Activated CD8-positive, alpha-beta memory T cell treated with anti-CD3 and anti-CD28 coated beads, Interleukin-2, amount 50 U/mL, for 24 hours (primary cell): ENCODE results near the gene NDUFS7.
A peak's percentile ranks its signal among the peaks of the same experiment; 100 is the strongest.

Experiments
- DNase-seq: peaks from one replicate; pipeline ENCODE4 v3.0.0-alpha.2; 2020; ENCODE audit errors: extremely low read depth

Gene NDUFS7

DNA sequence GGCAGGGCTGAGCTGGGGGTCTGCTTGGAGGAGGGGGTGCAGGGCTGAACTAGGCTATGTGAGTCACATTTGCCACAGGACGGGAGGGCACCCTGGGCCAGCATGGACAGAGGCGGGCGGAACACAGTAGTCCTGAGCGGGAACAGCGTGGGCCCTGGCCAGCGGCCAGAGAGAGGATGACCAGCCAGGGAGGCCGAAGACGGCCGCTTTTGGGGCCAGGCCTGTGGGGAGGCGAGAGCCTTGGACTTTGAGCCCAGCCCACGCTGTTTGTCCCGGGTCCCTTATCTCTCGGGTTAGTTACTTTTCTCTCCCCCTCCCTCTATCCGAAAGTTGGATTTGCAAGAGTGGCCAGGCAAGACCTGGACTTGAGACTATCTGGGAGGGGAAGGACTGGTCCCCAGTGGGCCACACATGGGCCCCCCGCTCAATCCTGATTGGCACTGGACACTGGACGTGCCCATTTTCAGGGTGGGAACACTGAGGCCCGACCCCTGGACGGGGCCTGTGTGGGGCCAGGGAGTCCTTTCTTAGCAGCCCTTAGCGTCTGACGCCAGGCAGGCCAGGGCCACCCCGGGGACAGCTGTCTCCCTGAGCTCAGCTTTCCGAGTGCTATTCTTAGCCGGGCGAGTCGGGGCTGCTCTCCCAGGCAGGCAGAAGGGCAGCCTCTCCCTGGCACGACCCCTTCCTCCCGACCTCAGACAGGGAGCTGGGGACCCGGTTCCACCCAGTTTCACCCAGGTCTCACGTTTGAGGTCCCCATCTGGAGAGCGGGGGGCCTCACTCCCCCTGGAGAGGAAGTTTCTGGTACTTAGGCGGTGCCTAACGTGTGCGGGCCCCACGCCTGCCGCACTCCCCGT is 16.8 kb downstream of the NDUFS7 start:
- DNase-seq: no peak

DNA sequence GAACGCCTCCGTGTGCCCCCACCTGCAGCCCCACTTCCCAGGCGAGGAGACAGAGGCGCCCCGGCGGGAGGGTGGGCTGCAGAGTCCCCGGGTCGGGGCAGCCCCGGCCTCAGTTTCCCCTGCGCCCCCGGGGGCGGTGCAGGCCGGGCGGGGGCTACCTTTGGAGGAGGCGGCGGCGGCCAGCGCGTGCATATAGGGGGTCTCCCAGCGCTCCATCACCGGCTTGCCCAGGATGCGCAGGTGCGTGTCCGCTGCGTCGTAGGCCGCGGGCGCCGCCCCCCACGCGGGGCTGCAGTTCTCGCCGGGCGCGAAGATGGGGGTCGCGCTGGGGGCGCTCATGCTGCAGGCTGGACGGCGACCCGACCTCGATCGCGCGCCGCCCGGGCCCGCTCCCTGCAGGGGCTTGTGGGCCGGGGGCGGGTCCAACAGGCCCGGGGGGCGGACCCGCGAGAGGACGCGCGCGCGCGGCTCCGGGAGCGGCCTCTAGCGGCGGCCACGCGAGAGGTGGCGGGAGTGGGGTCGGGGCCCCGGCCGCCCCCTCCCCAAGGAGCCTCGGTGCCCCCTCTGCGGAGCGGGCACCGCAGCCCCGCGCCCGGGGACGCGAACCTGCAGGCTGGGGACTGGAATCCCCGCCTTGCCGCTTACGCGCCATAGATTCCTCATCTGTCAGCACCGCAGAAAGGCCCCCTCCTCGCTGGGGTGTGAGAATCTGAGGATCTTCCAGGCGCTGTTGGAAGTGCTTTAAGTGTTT is 17.6 kb downstream of the NDUFS7 start, which contains the start of gene GAMT:
TSS of gene GAMT (minus strand) at position 405 of the 751 bp plus-strand sequence. CDS start at position 339, 66 bp downstream.
- DNase-seq: no peak

DNA sequence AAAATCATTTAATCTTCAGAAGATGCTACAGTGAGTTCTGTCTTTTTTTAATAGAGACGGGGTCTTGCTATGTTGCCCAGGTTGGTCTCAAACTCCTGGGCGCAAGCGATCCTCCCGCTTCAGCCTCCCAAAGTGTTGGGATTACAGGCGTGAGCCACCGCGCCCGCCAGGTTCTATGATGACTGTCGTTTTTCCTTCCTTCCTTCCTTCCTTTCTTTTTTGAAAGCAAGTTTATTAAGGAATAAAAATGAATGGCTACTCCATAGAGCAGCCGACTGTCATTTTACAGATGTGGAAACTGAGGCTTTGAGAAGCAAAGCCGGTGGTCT is 18.1 kb downstream of the NDUFS7 start:
- DNase-seq: no peak

DNA sequence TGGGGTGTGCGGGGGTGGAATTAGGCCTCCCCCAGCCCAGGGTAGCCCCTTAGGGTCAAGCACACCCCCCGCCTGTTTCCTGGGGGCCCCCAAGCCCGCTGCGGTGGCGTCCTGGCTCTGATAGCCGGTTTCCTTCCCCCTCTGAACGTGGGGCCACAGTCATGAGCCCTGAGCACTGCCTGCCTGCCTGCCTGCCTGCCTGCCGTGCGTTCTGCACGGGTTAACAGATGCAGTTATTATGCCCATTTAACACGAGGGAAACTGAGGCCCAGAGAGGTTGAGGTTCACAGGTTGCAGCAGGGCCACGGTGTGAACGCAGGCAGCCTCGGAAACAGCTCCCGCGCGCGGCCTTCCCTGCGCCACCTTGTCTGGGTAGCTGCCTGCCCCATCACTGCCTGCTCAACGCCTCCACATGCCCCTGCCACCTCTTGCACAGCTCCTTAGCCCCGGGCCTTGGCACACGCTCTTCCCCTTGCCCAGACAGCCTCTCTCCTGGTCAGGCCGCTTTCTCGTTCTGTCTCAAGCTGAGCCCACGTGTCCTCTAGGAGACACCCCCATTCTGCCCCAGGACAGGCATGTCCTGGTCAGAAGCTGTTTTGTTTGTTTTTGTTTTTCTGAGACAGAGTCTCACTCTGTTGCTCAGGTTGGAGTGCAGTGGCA is 18.8 kb downstream of the NDUFS7 start:
- no peak for DNase-seq

DNA sequence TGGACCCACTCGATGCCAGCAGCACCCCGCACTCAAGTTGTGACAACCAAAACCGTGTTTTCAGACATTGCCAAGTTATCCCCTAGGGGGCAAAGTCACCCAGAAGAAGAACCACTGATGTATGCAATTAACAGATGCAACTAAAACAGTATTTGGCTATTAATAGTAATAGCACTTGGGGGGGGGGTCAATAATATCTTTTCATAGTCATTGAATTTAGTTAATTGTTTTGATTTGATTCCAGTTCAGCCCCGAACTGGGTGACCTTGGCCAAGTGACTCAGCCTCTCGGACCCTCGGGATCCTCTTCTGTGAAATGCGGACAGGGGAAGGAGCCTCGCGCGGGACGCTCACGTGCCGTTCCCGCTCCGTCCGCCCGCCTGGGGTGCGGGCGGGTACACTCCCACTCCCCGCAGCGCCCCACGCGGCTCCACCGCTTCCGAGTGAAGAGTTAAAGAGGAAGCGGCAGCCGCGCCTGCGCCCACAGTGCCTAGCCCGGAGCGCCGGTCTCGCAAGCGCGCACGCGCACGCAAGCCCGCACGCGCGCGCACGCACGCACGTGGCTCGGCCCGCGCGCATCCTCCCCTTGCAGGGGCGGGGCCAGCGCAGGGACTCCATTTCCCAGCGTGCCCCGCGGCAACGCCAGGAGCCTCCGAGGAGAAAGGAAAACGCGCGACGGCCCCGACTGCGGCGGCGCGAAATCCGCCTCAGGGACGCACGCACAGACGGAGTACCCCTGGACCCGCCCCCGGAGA is 23.2 kb downstream of the NDUFS7 start:
- DNase-seq: peak; percentile 97

DNA sequence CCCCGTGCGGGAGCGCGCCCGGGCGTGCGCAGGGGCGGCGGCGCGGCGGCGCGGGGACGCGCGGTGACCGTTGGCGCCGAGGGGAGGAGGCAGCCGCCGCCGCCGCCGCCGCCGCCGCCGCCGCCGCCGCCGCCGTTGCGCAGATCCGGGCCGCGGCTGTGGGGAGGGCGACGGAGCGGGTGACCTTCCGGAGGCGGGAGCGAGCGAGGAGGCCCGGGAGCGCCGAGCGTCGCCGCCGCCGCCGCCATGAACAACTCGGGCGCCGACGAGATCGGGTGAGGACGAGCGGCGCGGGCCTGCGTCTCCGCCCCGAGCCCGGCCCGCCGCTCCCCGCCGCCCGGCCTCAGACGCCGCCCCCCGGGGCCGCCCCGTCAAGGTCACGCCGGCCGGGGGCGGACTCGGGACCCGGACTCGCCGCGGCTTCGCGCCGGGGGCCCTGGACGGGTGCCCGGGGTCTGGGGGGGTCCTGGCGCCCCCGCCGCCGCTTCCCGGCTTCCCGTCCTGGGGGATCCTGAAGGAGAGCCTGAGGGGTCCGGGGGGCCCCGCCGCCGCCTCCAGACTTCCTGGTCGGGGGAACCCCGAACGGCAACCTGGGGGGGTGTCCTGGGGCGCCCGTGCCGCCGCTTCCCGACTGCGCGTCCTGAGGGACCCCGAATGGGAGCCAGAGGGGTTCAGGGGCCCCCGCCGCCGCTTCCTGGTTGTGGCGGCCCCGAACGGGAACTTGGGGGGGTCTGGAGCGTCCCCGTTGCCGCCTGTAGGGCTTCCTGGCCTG is 24.0 kb downstream of the NDUFS7 start, which contains the start of gene DAZAP1:
TSS of gene DAZAP1 (plus strand) at position 59 of the 772 bp plus-strand sequence. CDS start at position 247, 188 bp downstream.
- no peak for DNase-seq

DNA sequence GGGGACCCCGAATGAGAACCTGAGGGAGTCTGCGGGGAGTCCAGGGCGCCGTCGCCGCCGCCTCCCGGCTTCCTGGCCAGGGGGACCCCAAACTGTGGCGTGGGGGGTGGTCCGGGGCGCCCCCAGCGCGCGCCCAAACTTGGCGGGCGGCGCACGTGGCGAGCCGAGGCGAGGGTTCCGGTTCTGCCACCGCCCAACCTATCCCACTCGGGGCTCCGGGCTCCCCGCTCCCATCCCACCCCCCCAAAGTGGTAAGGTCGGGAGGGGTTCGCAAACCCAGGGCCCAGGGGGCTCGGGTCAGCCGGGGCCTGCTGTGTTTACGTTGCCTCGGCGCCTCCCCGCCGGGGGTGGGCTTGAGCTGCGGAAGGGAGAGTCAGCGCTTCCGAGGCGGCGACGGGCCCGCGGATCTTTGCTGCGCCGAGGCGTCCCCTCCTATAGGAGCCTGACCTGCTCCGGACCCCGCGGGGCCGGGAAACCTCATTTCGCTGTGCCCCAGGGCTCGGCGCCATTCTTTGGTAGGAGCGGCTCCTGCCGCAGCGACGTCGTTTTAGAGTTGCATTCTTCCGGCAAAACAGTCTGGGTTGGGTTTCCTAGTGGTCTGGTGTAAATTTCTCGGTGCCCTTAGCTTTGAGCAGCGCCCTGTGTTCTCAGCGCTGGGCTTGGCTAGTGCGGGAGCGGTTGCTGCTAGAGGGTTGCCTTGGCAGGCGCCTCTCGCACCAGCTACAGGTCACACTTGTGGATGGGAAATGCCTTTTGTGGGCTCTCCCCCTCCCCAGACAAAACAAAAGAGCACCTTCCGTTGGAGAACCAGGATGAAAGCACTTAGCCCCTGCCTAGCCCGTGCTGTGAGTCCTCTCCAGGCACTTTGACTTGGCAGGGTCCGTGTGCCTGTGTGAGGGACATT is 24.8 kb downstream of the NDUFS7 start:
- DNase-seq: no peak

DNA sequence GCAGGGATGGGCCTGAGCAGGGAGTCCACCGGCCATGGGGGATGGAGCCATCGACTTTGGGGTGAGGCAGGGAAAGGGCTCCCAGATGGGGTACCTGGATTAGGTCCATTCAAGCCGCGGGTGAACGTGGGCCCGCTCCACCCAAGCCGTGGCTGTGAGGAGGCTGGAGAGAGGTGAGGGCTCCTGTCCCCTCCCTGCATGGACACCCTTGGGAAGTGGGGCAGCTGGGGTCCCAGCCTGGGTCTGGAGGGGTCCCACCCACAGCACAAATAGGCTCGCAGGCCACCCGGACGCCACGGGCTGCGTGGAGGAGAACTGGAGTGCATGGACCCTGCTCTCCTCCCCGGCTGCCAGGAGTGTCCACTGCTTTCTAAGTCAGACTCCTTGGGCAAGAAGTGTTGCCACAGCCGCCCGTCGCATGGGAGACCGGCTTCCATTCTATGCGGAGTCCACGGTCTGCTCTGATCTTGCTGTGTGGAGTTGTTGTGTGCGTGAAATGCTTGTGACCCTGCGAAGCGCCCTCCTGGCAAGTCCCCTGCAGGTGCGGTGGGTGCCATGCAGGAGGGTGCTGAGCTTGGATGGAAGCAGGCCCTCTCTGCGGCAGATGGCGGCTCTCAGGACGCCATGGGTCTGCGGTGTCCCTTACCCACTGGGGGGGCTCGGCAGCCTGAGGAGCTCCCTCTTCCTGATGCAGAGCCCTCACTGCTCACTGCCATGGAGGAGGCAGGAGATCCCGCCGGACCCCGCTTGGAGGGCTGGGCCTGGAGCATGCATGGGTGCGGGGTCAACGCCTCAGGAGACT is 25.7 kb downstream of the NDUFS7 start:
- no peak for DNase-seq

DNA sequence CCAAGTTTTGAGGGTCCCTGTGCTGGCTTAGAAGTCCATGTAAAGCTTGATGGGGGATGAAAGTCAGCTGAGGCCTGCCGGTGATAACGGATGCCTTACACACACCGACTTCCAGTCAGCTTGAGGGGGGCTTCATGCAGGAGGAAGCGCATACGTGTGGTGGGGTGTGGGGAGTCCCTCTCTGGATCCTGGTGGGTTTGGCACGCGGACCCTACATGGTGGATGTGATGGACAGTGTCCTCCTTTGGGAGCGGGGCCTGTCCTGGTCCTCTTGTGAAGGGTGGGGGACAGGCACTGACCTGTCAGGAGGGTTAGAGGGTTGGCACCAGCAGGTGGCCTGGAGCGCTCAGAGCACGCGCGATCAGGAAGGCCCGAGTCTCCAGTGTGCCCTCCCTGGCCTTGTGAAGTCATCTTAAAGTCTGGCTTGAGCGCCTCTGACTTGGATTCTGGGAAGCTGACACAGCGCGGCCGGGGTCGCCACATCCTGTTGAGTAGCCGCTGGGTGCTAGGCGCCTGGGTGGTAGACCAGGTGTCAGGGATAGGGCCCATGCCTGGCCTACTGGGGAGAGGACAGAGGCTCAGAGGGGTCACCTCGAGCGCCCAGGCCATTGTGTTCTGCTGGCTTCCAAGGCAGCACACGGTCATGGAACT is 26.6 kb downstream of the NDUFS7 start:
- DNase-seq: no peak

DNA sequence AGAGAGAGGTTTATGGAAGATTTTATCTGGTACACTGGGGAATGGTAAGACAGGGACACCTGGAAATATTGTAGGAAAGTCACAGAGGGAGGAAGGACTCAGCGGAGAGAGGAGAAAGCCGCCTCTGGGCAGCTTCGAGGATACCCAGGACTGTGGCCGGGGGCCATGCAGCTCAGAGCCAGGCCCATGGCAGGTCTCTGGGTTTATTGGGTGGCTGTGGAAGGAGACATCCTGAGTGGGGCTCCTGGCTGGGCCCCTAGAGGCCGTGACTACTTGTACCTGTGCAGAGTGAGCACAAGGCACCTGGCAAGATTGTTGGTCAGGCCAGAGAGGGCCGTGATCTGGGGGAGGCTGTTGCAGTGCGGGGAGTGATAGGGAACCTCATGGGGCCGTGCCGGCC is 27.1 kb downstream of the NDUFS7 start:
- no peak for DNase-seq

DNA sequence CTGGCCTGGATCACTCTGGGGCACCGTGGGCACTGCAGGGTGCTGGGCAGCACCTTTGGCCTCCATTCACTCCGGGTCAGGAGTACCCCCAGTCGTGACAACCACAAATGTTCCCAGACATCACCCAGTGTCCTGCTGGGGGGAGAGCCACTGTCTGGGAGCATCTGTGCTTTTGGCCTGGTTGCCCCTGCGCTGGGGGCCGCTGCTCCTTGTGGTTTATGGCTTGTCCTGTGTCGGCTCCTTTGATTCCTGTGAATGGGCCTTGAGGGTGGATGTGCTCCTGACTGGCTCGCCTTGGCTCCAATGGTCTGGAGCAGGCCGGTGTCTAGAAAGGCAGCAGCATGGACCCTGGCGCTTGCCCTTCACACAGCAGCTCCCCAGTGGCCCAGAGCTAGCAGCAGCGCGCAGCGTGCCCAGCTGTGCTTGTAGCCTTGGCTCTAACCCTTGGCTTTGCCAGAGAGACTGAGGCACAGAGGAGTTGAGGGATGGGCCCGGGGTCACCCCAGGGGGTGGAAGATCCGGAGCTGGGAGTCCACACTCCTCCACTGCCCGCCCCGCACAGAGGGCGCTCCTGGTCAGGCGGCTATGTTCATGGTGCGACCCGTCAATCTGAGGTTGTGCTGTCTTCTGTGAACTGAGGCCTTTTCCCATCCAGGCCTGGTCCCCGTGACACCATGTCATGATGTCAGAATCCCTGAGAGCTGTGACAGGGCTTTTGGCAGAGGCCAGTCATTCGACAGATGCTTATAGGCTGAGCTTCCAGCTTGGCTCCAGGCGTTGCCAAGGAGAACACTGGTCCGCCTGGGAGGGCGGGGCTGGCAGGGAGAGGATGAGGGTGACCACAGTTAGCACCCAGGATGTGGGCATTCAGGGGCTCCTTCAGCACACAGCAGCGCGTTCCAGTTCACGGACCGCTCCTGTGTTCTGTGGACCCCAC is 27.8 kb downstream of the NDUFS7 start:
- DNase-seq: no peak

DNA sequence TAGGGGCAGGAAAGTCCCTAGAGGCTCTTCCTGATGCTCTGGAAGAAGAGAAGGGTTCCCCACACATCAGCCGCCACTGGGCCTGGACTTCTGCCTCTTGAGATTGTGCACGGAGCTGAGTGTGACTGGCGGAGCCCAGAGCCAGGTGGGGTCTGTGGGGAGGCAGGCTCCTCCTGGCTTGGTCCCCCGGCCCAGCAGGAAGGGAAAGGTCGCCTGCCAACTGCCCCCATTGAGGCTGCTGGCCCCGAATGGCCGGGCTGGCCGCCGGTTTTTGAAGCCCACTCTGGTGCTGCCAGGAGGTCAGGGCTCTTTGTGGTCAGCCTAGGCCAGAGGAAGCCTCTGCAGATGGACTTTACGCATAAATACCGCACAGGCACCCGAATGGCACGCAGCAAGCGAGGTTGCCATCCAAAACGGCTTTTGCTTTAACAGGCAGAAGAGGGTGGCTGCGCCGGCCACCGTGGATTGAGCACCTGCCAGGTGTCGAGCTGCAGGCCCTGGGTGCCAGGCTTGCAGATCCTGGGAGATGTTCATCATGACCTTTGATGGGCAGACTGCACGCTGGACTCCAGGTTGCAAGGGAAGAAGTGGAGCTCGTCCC is 28.7 kb downstream of the NDUFS7 start:
- no peak for DNase-seq

DNA sequence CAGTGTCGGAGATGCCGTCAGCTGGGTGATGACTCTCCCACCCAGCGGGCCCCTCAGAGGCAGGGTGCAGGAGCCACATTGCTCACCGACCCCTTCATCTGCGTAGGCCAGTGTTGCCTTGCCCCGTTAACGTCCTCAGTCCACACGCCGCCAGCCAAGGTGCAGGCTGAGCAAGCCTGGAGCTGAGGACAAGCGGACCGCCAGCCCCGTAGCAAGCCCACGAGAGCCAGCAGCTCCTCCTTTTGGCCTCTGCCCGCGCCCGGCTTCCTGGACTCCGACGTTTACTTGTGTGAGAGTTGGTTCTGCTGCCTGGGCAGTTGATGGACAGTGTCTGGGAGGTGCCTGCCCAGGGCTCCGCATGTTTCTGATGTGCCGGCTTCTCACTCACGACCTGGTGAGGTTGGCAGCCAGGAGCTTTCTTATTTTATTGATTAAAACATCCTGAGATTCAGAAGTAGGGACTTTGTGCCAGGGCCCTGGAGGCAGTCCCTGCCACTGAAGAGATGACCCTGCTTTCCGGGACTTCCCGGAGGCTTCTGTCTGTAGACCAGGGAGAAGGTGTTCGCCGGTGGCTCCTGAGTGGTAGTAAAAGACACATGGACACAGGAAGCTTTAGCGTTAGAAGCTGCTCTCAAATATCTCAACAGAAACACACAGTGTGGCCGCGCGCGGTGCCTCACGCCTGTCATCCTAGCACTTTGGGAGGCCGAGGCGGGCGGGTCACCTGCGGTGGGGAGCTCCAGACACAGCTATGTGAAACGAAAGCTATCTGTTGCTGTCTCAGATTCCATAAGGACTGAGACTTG is 29.5 kb downstream of the NDUFS7 start:
- DNase-seq: no peak

DNA sequence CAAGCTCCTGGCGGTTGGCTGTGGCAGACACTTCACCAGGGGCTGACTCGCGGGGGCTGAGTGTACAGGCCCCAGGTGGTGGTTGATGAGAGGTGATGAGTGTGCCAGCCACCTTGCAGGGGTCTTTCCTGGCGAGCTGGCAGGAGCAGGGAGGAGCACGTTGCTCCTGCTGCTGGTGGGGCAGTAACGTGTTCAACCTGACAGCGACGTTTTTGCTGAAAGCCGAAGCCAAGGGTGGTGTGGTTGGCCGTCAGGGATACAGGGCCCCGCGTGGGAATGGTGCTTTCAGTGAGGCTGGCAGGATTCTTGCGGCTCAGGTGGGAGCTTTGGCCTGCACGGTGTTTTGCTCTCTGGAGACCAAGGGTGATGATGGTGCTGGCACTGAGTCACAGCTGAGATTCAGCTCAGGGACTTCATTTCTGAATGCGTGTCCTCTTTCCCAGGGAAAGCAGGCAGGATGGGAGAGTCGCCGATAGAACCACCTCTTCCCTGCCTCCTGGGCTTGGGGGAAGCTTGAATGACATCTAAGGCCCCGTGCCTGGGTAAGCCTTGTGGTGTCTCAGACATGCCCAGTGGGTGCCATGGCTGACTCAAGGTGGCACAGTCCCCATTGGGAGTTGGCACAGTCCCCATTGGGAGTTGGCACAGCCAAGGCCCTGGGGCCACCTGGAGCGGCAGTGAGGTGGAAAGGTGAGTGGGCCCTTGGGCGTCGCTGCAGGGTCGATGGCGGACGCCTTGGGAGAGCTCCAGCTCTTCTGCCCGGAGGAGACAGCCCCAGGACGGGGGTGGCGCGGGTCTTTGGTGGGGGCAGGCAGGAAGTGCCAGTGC is 32.5 kb downstream of the NDUFS7 start:
- no peak for DNase-seq

DNA sequence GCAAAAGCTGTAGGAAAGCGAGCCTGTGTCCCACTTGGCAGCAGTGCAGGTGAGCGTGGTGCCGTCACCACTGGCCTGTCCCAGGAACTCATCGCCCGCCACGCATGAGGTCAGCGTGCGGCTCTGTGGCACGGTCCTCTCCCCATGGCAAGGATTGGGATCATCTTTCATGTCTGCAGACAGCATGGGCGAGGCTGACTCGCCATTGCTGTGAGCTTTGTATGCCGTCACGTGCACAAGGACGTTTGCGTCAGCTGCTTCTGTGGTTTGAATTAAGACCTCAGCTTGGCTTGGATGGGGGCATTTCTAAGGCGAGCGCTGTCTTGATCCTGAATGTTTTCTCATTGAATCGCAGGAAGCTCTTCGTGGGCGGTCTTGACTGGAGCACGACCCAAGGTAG is 33.4 kb downstream of the NDUFS7 start:
- DNase-seq: no peak
